GM23338 (cell line): Measurements from ENCODE around the gene FOXM1. TPM values are rescaled to one million over a fixed set of nuclear protein-coding genes. Genes with fewer than 3 reads are reported as not detected.

Source experiments
- CTCF ChIP-seq, 2 experiments: fragments of 200-600 bp in 1 of 2; sonication (generic) in 1 of 2; conservative IDR thresholded peaks; 2 replicates each; pipeline versions ENCODE4 v1.5.1 to v1.6.1; 2016 to 2017; ENCODE audit warnings: antibody characterized with exemption in 2 of 2, low read depth in 2 of 2, mild to moderate bottlenecking in 2 of 2, moderate library complexity in 1 of 2
- REST ChIP-seq: IDR thresholded peaks from one replicate; pipeline ENCODE4 v1.6.1; 2018; ENCODE audit warnings: antibody characterized with exemption; ENCODE audit not compliant: unreplicated experiment
- ZNF462 ChIP-seq: fragments of 250-450 bp; sonication (Bioruptor Pico); IDR thresholded peaks from 2 replicates; pipeline ENCODE4 v1.5.0; 2020; ENCODE audit warnings: mild to moderate bottlenecking, moderate library complexity
- polyA plus RNA-seq: library from polyadenylated mRNA; unstranded; fragments of >200 nt; fragmentation: Nextera tagmentation; extraction: Ambion mirVana; gene quantifications from 2 replicates; pipeline ENCODE4 v1.2.1, GENCODE V29; 2016
- total RNA-seq: library from RNA; depleted of rRNA; stranded (reverse); fragments of >200 nt; shearing (Covaris generic); gene quantifications from 2 replicates; pipeline ENCODE4 v1.2.3, GENCODE V29; 2014

Gene FOXM1
- total and polyA plus RNA-seq, 2 experiments from 2014 or later = 31.0 to 98.1 TPM

DNA sequence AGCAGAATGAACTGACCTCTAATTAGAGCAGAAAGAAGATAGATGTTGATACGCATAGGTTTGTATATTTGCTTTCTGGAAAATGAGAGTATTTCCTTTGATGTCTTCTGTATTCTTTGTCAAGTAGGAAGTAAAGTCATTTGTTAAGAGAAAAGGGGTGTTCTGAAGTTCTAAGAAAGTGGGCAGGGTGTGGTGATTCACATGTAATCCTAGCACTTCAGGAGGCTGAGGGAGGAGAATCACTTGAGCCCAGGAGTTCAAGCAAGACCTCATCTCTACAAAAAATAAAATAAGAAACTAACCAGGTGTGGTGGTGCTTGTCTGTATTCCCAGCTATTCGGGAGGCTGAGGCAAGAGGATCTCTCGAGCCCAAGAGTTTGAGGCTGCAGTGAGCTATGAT, 2.9 kb upstream of the FOXM1 start (continued):
- TF ChIP-seq ZNF462 (CRISPR knock-in tag) = no peak
- no peak for TF ChIP-seq REST
- TF ChIP-seq CTCF (conservative IDR thresholded peaks at IDR 0.05; ENCODE audit: low read depth in 2 of 2) = no peak
